Esophagus muscularis mucosa (tissue), 4 donors: ENCODE data around the gene NOP10.

Experiments
- EP300 ChIP-seq: sonication (generic); formaldehyde crosslinking; IDR thresholded peaks from one replicate; pipeline ENCODE4 v1.6.1; 2017; ENCODE audit warnings: antibody characterized with exemption
- POLR2AphosphoS5 ChIP-seq, 2 donors: sonication (generic); formaldehyde crosslinking; IDR thresholded peaks; one replicate each; pipeline ENCODE4 v1.6.1; 2017; ENCODE audit warnings: antibody characterized with exemption in 2 of 2
- TF ChIP-seq, protein P1 (sequence below), 3 experiments: fragments of 200-600 bp in 2 of 3; fragments of 450-650 bp in 1 of 3; sonication (generic) in 2 of 3; IDR thresholded peaks; one replicate each; pipeline ENCODE4 v1.5.1; 2017 to 2019; ENCODE audit warnings: antibody characterized with exemption in 3 of 3, mild to moderate bottlenecking in 2 of 3, moderate library complexity in 1 of 3

- TF ChIP-seq, protein P1, sequence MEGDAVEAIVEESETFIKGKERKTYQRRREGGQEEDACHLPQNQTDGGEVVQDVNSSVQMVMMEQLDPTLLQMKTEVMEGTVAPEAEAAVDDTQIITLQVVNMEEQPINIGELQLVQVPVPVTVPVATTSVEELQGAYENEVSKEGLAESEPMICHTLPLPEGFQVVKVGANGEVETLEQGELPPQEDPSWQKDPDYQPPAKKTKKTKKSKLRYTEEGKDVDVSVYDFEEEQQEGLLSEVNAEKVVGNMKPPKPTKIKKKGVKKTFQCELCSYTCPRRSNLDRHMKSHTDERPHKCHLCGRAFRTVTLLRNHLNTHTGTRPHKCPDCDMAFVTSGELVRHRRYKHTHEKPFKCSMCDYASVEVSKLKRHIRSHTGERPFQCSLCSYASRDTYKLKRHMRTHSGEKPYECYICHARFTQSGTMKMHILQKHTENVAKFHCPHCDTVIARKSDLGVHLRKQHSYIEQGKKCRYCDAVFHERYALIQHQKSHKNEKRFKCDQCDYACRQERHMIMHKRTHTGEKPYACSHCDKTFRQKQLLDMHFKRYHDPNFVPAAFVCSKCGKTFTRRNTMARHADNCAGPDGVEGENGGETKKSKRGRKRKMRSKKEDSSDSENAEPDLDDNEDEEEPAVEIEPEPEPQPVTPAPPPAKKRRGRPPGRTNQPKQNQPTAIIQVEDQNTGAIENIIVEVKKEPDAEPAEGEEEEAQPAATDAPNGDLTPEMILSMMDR (IDR thresholded peaks at IDR 0.05) = no peak
- TF ChIP-seq EP300 (no peak), POLR2AphosphoS5 (IDR thresholded peaks at IDR 0.05) (no peak)
Observed at GRCh38 chr15:34374816-34375215, 31.9 kb upstream of the NOP10 start.
